Upper lobe of right lung (tissue), 1 donor: ENCODE results near the gene GNG12. TPM values are rescaled to one million over a fixed set of nuclear protein-coding genes. Genes with fewer than 3 reads are reported as not detected.

Source experiments
- ATAC-seq: fragments of 200-7000 bp; cut with Tn5 transposase; one replicate; pipeline ENCODE4 v1.9.1; 2020; ENCODE audit warnings: mild to moderate bottlenecking, moderate library complexity
- DNase-seq: peaks from one replicate; pipeline ENCODE4 v3.0.0-alpha.2; 2020
- H3K27ac ChIP-seq: fragments of 200-600 bp; one replicate; pipeline ENCODE4 v1.8.0; 2022
- H3K27me3 ChIP-seq: fragments of 200-600 bp; one replicate; pipeline ENCODE4 v1.8.0; 2022; ENCODE audit warnings: mild to moderate bottlenecking
- H3K36me3 ChIP-seq: fragments of 200-600 bp; one replicate; pipeline ENCODE4 v1.8.0; 2022
- H3K4me1 ChIP-seq: fragments of 200-600 bp; one replicate; pipeline ENCODE4 v1.8.0; 2022
- H3K4me3 ChIP-seq: fragments of 200-600 bp; one replicate; pipeline ENCODE4 v1.8.0; 2022; ENCODE audit warnings: mild to moderate bottlenecking
- H3K9me3 ChIP-seq: fragments of 200-600 bp; one replicate; pipeline ENCODE4 v1.8.0; 2022
- intact Hi-C: fragments of 100-400 bp; cut with DNase I; formaldehyde crosslinking; loops from one replicate; pipeline ENCODE4 v1.11.0; 2022
- total RNA-seq: library from RNA; stranded (reverse); fragmentation: NEBNext Ultra II Directional; extraction: Animal tissue kit (Norgen Biotek cat#: 25700); gene quantifications from one replicate; pipeline ENCODE4 v1.2.1, GENCODE V29; 2021
- TF ChIP-seq, protein P1 (sequence below): fragments of 200-600 bp; IDR thresholded peaks from one replicate; pipeline ENCODE4 v1.8.0; 2022; ENCODE audit warnings: antibody characterized with exemption
- donor health status: DM: no; HTN: yes; CAD: no; lungs with severe emphysema.

GNG12 gene
- total RNA-seq, 1 donor from 2014 or later: 59.8 TPM

DNA sequence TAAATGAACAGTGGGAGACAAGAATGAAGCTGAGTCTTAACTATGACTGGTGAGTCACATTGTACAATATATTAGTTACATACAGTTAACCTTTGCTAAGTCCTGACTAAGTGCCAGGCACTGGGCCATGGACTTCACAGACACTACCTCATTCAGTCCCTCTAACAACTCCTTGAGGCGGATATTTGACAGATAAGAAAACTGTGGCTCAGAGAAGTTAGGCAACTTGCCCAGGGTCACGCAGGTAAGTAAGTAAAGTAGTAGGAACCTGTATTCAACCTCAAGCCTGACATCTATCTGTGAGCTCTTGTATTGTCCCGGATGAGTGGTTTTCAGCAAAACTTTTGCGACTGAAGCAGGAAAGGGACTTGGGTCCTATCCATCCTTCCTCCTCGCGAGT, 62.1 kb downstream of the GNG12 start:
- Histone ChIP-seq H3K9me3 (no peaks in the 10 kb centered on the region), H3K27me3 (no peaks in the 10 kb centered on the region), H3K36me3 (no peaks in the 10 kb centered on the region), H3K4me1 (peaks cover 4% of the 10 kb centered on the region), H3K27ac (no peak overlapping the region), H3K4me3 (no peak overlapping the region)
- intact Hi-C loops: no loop called here
- TF ChIP-seq, protein P1, sequence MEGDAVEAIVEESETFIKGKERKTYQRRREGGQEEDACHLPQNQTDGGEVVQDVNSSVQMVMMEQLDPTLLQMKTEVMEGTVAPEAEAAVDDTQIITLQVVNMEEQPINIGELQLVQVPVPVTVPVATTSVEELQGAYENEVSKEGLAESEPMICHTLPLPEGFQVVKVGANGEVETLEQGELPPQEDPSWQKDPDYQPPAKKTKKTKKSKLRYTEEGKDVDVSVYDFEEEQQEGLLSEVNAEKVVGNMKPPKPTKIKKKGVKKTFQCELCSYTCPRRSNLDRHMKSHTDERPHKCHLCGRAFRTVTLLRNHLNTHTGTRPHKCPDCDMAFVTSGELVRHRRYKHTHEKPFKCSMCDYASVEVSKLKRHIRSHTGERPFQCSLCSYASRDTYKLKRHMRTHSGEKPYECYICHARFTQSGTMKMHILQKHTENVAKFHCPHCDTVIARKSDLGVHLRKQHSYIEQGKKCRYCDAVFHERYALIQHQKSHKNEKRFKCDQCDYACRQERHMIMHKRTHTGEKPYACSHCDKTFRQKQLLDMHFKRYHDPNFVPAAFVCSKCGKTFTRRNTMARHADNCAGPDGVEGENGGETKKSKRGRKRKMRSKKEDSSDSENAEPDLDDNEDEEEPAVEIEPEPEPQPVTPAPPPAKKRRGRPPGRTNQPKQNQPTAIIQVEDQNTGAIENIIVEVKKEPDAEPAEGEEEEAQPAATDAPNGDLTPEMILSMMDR: peak; percentile 11
- no peak for DNase-seq
- ATAC-seq: peak; percentile 79

DNA sequence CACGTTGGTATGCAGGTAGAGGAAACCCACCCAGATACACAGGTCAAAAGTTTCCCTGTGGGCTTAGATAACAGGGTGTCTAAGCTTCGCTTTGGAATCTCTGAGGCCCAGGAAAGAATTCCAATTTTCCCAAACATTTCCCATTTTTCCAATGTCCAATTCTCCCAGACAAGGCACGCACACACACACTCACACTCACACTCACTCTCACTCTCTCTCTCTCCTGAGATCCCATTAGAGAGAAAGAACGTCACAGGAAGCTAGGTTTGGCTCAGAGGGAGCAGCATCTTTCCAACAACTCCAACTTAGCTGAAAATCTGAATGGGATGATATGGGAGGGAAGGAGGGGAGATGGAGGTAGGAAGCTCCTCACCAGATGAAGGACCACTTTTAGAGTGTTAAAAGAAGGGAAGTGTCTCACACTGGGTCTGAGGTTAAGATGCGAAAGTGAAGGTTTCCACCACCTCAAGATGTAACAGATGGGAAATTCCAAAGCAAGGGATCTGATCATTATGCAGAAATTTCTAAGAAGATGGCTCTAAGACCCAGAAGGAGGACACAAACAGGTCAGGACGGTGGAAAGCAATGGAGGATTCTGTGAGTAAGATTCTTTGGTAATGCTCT, 63.5 kb downstream of the GNG12 start:
- no peak overlapping the region for H3K27ac ChIP-seq
- H3K4me1 ChIP-seq: peaks cover 4% of the 10 kb centered on the region
- TF ChIP-seq, protein P1: no peak
- no peak for DNase-seq
- no peak overlapping the region for H3K4me3 ChIP-seq
- H3K36me3 ChIP-seq: no peaks in the 10 kb centered on the region
- intact Hi-C loops: loop anchor here (5.0 kb wide), 1 partner anchor 343 kb away; no protein-coding TSS in a partner anchor
- ATAC-seq: no peak
- no peaks in the 10 kb centered on the region for H3K27me3 ChIP-seq
- H3K9me3 ChIP-seq: no peaks in the 10 kb centered on the region

DNA sequence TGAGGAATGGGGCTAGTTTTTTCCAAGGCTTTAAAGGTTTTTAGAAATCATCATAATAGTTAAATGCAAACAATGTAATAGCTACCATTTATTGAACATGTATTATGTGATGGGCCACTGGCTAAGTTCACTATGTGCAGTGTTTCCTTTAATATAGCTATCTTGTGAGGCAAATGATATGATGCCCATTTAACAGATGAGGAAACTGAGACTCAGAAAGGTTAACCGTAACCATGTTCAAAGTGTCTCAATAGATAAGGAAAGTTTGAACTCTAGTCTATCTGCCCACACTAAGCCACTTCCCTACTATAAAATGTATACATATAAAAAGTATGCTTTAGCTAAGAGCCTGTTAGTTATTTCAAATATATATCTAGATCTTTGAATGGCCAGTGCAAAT, 64.8 kb downstream of the GNG12 start:
- Histone ChIP-seq H3K4me3 (no peak overlapping the region), H3K9me3 (no peaks in the 10 kb centered on the region), H3K27ac (no peak overlapping the region), H3K27me3 (no peaks in the 10 kb centered on the region), H3K4me1 (peaks cover 4% of the 10 kb centered on the region), H3K36me3 (no peaks in the 10 kb centered on the region)
- ATAC-seq (no peak), DNase-seq (no peak)
- TF ChIP-seq, protein P1: no peak
- intact Hi-C loops: loop anchor here (5.0 kb wide), 1 partner anchor 344 kb away; no protein-coding TSS in a partner anchor

DNA sequence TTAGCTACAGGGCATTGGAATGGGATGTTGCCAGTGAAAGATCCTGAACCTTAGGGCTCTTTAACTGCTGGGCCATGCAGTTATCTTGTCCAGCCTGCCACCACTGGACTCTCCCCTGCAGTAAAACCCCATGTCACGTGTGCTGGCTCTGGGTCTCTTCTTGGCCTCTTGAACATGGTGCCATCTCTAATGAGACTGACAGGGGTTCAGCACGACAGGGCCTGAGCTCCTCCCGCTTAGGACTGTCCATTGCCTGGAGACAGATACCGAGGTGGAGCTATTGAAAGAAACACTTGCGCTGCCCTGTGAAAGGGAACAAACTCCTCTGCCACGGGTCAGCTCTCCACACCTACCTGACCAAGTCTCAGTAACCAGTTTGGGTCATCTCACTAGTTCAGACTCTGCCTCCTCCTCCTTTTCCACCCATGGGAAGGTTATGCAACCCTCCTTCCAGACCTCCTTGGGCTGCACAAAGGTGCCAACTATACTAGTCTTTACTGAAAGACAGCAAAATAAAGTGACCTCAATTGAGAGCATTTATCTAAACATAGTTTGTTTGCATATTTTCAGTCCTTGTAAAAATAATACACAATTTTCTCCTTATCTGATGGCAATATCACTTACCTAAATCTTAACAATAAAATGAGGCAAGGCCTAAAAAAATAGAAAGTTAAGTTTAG, 66.0 kb downstream of the GNG12 start:
- Histone ChIP-seq H3K4me3 (no peak overlapping the region), H3K36me3 (no peaks in the 10 kb centered on the region), H3K27ac (no peak overlapping the region), H3K4me1 (peaks cover 4% of the 10 kb centered on the region), H3K27me3 (no peaks in the 10 kb centered on the region), H3K9me3 (no peaks in the 10 kb centered on the region)
- TF ChIP-seq, protein P1: no peak
- DNase-seq: no peak
- intact Hi-C loops: loop anchor here (5.0 kb wide), 1 partner anchor 345 kb away; no protein-coding TSS in a partner anchor
- ATAC-seq: no peak

DNA sequence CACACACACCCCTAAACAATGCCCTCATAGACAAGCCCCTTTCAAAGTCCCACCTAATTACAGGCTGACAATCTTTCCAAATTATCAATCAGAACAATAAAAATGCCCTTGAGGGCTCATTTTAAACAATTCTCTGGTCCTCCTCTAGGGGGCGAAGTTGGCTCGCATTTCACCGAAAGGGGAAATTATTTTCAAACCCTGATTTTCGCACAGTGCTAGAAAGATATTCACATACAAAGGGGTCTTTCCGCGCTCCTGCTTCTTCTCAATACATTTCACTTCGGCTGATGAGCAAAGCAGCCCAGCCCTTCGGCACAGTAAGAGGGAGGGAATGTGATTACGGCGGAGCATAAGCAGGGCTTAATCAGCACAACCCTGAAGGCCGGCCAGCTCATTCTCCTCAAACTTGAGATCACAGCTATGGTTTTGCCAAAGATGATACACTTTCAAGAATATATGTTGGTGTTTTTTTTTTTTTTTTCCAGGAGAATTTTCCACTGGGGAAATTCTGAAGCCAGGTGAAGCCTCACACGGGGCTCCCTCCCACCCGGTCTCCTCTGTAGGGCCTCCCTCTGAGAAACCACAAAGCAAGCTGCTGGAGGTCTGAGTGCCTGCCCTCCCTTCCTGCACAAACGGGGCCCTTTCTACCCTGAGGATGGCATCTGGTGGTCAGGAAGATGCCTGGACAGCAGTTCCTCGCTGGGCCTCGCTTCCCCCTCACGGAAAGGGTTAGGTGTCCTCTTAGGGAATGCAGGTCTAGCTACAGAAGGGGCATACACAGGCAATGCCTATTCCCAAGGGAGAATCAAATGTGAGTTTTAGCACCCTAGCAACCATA, 66.9 kb downstream of the GNG12 start:
- Histone ChIP-seq H3K27me3 (no peaks in the 10 kb centered on the region), H3K9me3 (no peaks in the 10 kb centered on the region), H3K36me3 (no peaks in the 10 kb centered on the region), H3K4me1 (peaks cover 4% of the 10 kb centered on the region), H3K27ac (peak overlapping the region; percentile 21), H3K4me3 (peak overlapping the region; percentile 23)
- ATAC-seq (peak; percentile 54), DNase-seq (no peak)
- intact Hi-C loops: loop anchor here (5.0 kb wide), 1 partner anchor 346 kb away; no protein-coding TSS in a partner anchor
- TF ChIP-seq, protein P1: peak; percentile 69
